Tibial nerve (tissue), 3 donors: ENCODE data around the gene ENAM.

Experiments used
- POLR2A ChIP-seq, 2 donors: fragments of 450-650 bp; IDR thresholded peaks; one replicate each; pipeline ENCODE4 v1.6.1; 2017; ENCODE audit warnings: antibody characterized with exemption in 2 of 2, mild to moderate bottlenecking in 2 of 2, moderate library complexity in 2 of 2
- TF ChIP-seq, protein P1 (sequence below), 5 experiments: fragments of 200-600 bp in 3 of 5; fragments of 450-650 bp in 2 of 5; sonication (generic) in 3 of 5; IDR thresholded peaks; one replicate each; pipeline ENCODE4 v1.5.1; 2016 to 2019; ENCODE audit warnings: antibody characterized with exemption in 5 of 5, mild to moderate bottlenecking in 3 of 5, moderate library complexity in 2 of 5

DNA sequence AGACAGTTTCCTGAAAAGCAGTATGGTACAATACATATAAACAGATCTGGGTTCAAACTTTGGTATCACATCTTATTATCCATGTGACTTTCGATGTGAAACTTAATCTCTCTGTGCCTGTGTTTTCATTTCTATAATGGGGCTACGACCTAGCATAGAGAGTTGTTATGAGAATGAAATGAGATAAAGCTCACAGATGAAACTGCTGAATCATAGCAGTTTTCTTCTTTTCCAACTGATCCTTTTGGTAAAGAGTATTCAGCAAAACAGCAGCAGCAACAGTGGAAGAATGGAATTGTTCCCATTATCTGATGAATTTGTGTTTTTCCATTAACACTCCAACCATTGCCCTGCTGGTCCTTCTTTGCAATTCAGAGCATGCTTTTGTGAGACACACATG is 20.2 kb upstream of the ENAM start:
- TF ChIP-seq POLR2A (IDR thresholded peaks at IDR 0.05): no peak
- TF ChIP-seq, protein P1, sequence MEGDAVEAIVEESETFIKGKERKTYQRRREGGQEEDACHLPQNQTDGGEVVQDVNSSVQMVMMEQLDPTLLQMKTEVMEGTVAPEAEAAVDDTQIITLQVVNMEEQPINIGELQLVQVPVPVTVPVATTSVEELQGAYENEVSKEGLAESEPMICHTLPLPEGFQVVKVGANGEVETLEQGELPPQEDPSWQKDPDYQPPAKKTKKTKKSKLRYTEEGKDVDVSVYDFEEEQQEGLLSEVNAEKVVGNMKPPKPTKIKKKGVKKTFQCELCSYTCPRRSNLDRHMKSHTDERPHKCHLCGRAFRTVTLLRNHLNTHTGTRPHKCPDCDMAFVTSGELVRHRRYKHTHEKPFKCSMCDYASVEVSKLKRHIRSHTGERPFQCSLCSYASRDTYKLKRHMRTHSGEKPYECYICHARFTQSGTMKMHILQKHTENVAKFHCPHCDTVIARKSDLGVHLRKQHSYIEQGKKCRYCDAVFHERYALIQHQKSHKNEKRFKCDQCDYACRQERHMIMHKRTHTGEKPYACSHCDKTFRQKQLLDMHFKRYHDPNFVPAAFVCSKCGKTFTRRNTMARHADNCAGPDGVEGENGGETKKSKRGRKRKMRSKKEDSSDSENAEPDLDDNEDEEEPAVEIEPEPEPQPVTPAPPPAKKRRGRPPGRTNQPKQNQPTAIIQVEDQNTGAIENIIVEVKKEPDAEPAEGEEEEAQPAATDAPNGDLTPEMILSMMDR (IDR thresholded peaks at IDR 0.05): no peak
